SK-N-MC (cell line): ENCODE data around the gene TBC1D17.

Source experiments
- EZH2 ChIP-seq: fragments of 200-600 bp; sonication (generic); IDR thresholded peaks from one replicate; pipeline ENCODE4 v1.6.1; 2017; ENCODE audit warnings: antibody characterized with exemption
- POLR2AphosphoS5 ChIP-seq: IDR thresholded peaks from 2 replicates; pipeline ENCODE4 v1.6.1; 2012; ENCODE audit warnings: mild to moderate bottlenecking, low read depth, low read length, borderline replicate concordance

DNA sequence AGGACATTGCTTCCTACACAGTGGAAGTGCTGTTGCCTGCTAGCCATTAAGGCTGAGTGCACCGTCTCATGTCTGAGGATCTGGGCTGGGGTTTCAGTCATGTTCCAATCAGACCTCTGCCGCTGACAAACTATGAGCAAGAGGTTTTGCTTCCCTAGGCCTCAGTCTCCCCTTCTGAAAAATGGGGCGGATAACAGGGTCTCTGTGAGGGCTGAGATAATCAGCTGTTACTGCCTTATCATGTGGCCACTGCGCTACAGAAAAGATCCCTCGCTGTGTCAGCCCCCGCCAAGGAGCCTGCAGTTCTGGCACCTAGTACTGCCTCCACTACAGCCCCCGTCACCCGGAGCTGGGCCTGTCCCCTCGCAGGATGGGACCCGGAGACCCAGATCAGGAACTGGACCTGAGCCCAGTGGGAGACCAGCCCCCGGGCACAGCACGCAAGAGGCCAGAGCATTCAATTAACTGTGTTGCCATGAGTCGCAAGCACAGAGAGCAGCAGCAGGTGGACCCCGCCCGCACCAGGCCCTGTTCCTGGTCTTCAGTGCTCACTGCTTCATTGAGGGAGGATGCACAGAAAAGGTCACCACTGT, 7.1 kb upstream of the TBC1D17 start:
- TF ChIP-seq EZH2: no peak
- no peak for TF ChIP-seq POLR2AphosphoS5
